MCF 10A (cell line): ENCODE data around the gene TECR. TPM values are rescaled to one million over a fixed set of nuclear protein-coding genes. Genes with fewer than 3 reads are reported as not detected.

Experiments used
- BruUV-seq: library from RNA; stranded (reverse); fragments of 400-500 nt; replicated peaks from 2 replicates; lab custom pipeline; 2021; lab: Mats Ljungman, UMichigan
- CTCF ChIA-PET: fragments of 300-600 bp; sonication (Branson Sonifier 250); formaldehyde crosslinking; extraction: SDS; loops from one replicate; lab custom pipeline; 2021; ENCODE audit warnings: antibody characterized with exemption, inconsistent platforms; lab: Yijun Ruan, JAX
- POLR2A ChIA-PET: fragments of 300-600, 350-650 bp; sonication (Branson Sonifier 250); formaldehyde crosslinking; extraction: SDS; loops from one replicate; lab custom pipeline; 2020; ENCODE audit warnings: antibody characterized with exemption, inconsistent platforms; lab: Yijun Ruan, JAX
- DNase-seq: peaks from one replicate; pipeline ENCODE4 v3.0.0-alpha.2; 2018; ENCODE audit not compliant: unreplicated experiment
- H3K27ac Mint-ChIP-seq: one replicate; pipeline ENCODE4 v1.8.0; 2022; ENCODE audit warnings: mild to moderate bottlenecking, low read depth, mixed read lengths; ENCODE audit not compliant: unreplicated experiment
- H3K27me3 Mint-ChIP-seq: one replicate; pipeline ENCODE4 v1.8.0; 2022; ENCODE audit warnings: mixed read lengths; ENCODE audit not compliant: insufficient read depth, unreplicated experiment
- H3K36me3 Mint-ChIP-seq: one replicate; pipeline ENCODE4 v1.8.0; 2022; ENCODE audit warnings: mild to moderate bottlenecking, moderate library complexity, mixed read lengths; ENCODE audit not compliant: insufficient read depth, unreplicated experiment
- H3K4me1 Mint-ChIP-seq: one replicate; pipeline ENCODE4 v1.8.0; 2022; ENCODE audit warnings: mixed read lengths; ENCODE audit not compliant: insufficient read depth, unreplicated experiment
- H3K4me3 Mint-ChIP-seq: one replicate; pipeline ENCODE4 v1.8.0; 2022; ENCODE audit warnings: mild to moderate bottlenecking, moderate library complexity, mixed read lengths; ENCODE audit not compliant: unreplicated experiment
- H3K9me3 Mint-ChIP-seq: one replicate; pipeline ENCODE4 v1.8.0; 2022; ENCODE audit warnings: mixed read lengths; ENCODE audit not compliant: unreplicated experiment
- CTCF ChIP-seq: fragments of 200-600 bp; IDR thresholded peaks from one replicate; pipeline ENCODE4 v1.8.0; 2022; ENCODE audit warnings: antibody characterized with exemption, mild to moderate bottlenecking; ENCODE audit not compliant: unreplicated experiment
- intact Hi-C: fragments of 100-400 bp; cut with micrococcal nuclease; formaldehyde crosslinking; loops from 2 replicates; pipeline ENCODE4 v1.14.1; 2022
- total RNA-seq: library from RNA; stranded (reverse); gene quantifications from 2 replicates; pipeline ENCODE4 v1.2.3, GENCODE V29; 2022

Gene TECR
- total RNA-seq, 1 experiment from 2014 or later = 106 TPM

- DNase-seq = no peak
- Mint-ChIP-seq H3K27ac (peak overlapping the region; percentile 97), H3K4me3 (peak overlapping the region; percentile 87), H3K4me1 (peaks cover 26% of the 10 kb centered on the region), H3K27me3 (no peaks in the 10 kb centered on the region), H3K36me3 (peaks cover 58% of the 10 kb centered on the region), H3K9me3 (no peaks in the 10 kb centered on the region)
- no TSS peak for BruUV-seq
- CTCF ChIA-PET = interaction anchor here (0.5 to 7.9 kb wide), 14 partner anchors 10 to 708 kb away, joined by 3 to 53 read pairs (median 4); partner anchors contain the start of gene GIPC1
- intact Hi-C loops = loop anchor here (2.0 kb wide), 1 partner anchor 35 kb away; no protein-coding TSS in a partner anchor
- POLR2A ChIA-PET = interaction anchor here (0.6 to 15.7 kb wide), 15 partner anchors 11 to 663 kb away, joined by 3 to 203 read pairs (median 5); partner anchors contain the start of genes ADGRE5, GIPC1 and TECR
- TF ChIP-seq CTCF = peak; percentile 21
Measured at GRCh38 chr19:14516048-14516534, 13.3 kb upstream of the TECR start.

GRCh38 chr19:14516746-14517438 lies 12.5 kb upstream of the TECR start:
- no TSS peak for BruUV-seq
- H3K36me3 Mint-ChIP-seq = peaks cover 58% of the 10 kb centered on the region
- no peak for DNase-seq
- no peak for TF ChIP-seq CTCF
- peaks cover 23% of the 10 kb centered on the region for H3K4me1 Mint-ChIP-seq
- intact Hi-C loops = loop anchor here (2.0 kb wide), 1 partner anchor 34 kb away; no protein-coding TSS in a partner anchor
- H3K27ac Mint-ChIP-seq = peak overlapping the region; percentile 97
- ChIA-PET POLR2A (interaction anchor here (0.6 to 15.7 kb wide), 21 partner anchors 11 to 1725 kb away, joined by 3 to 203 read pairs (median 4); partner anchors contain the start of genes ASF1B, DDX39A, GIPC1 and TECR), CTCF (interaction anchor here (0.6 to 7.9 kb wide), 11 partner anchors 12 to 676 kb away, joined by 3 to 53 read pairs (median 4); no protein-coding TSS in a partner anchor)
- H3K4me3 Mint-ChIP-seq = peak overlapping the region; percentile 87
- no peaks in the 10 kb centered on the region for H3K27me3 Mint-ChIP-seq
- H3K9me3 Mint-ChIP-seq = no peaks in the 10 kb centered on the region

GRCh38 chr19:14517446-14517839 lies 12.0 kb upstream of the TECR start:
- H3K9me3 Mint-ChIP-seq = no peaks in the 10 kb centered on the region
- H3K27ac Mint-ChIP-seq = peak overlapping the region; percentile 97
- peaks cover 23% of the 10 kb centered on the region for H3K4me1 Mint-ChIP-seq
- no peak for DNase-seq
- TF ChIP-seq CTCF = no peak
- peaks cover 58% of the 10 kb centered on the region for H3K36me3 Mint-ChIP-seq
- ChIA-PET POLR2A (interaction anchor here (0.6 to 15.7 kb wide), 33 partner anchors 8 to 1725 kb away, joined by 3 to 203 read pairs (median 5); partner anchors contain the start of genes ADGRE5, ASF1B, DDX39A and GIPC1), CTCF (interaction anchor here (0.6 to 7.9 kb wide), 9 partner anchors 12 to 606 kb away, joined by 3 to 53 read pairs (median 4); no protein-coding TSS in a partner anchor)
- peak overlapping the region; percentile 87 for H3K4me3 Mint-ChIP-seq
- intact Hi-C loops = loop anchor here (2.0 kb wide), 1 partner anchor 33 kb away; no protein-coding TSS in a partner anchor
- H3K27me3 Mint-ChIP-seq = no peaks in the 10 kb centered on the region
- BruUV-seq = no TSS peak
